Stimulated activated CD8-positive, alpha-beta memory T cell treated with anti-CD3 and anti-CD28 coated beads, Interleukin-15, amount 100 ng/mL, for 24 hours (primary cell): ENCODE measurements around the gene ISOC2.
A peak's percentile ranks its signal among the peaks of the same experiment; 100 is the strongest.

Experiments
- DNase-seq: peaks from one replicate; pipeline ENCODE4 v3.0.0-alpha.2; 2020; ENCODE audit warnings: low read depth

ISOC2 gene

GRCh38 chr19:55489711-55490477 lies 28.5 kb upstream of the ISOC2 start:
- DNase-seq, result no peak

- no peak for DNase-seq
These were observed 27.7 kb upstream of the ISOC2 start for GRCh38 chr19:55488986-55489710.

- DNase-seq, result no peak
These were observed 26.7 kb upstream of the ISOC2 start, which contains the start of gene SSC5D for GRCh38 chr19:55487924-55488687. Gene SSC5D, plus strand, starts transcription at chr19:55488436. Its CDS starts 154 bp downstream, at chr19:55488590.

GRCh38 chr19:55486971-55487923 lies 25.8 kb upstream of the ISOC2 start:
- DNase-seq, result no peak

- DNase-seq, result no peak
These were observed 24.9 kb upstream of the ISOC2 start for GRCh38 chr19:55486043-55486970.

GRCh38 chr19:55485439-55486011 lies 24.1 kb upstream of the ISOC2 start:
- DNase-seq, result no peak

GRCh38 chr19:55484593-55485438 lies 23.4 kb upstream of the ISOC2 start, which contains the start of gene NAT14:
Gene NAT14, plus strand, starts transcription at chr19:55485188. Its CDS starts 521 bp downstream, at chr19:55485709.
- DNase-seq, result peak; percentile 51

- no peak for DNase-seq
These were observed 22.5 kb upstream of the ISOC2 start for GRCh38 chr19:55483706-55484592.

GRCh38 chr19:55482967-55483705 lies 21.7 kb upstream of the ISOC2 start:
- DNase-seq, result no peak

GRCh38 chr19:55482156-55482961 lies 20.9 kb upstream of the ISOC2 start:
- DNase-seq, result no peak

- no peak for DNase-seq
These were observed 20.3 kb upstream of the ISOC2 start for GRCh38 chr19:55481794-55482155.

- no peak for DNase-seq
These were observed 19.8 kb upstream of the ISOC2 start for GRCh38 chr19:55481148-55481793.

- no peak for DNase-seq
These were observed 18.2 kb upstream of the ISOC2 start for GRCh38 chr19:55479451-55480230.

GRCh38 chr19:55479045-55479444 lies 17.6 kb upstream of the ISOC2 start:
- no peak for DNase-seq

GRCh38 chr19:55478364-55478763 lies 16.9 kb upstream of the ISOC2 start:
- DNase-seq, result no peak
